SK-N-MC (cell line): ENCODE measurements around the gene BRPF3.

Experiments
- DNase-seq: peaks from one replicate; pipeline ENCODE4 v3.0.0-alpha.2; 2011; ENCODE audit warnings: low read depth, low spot score
- H3K27ac ChIP-seq: fragments of 200-600 bp; sonication (generic); 2 replicates; pipeline ENCODE4 v1.5.1; 2016; ENCODE audit warnings: mixed run types
- H3K36me3 ChIP-seq: fragments of 200-600 bp; sonication (generic); 2 replicates; pipeline ENCODE4 v1.6.1; 2017; ENCODE audit warnings: antibody characterized with exemption, low read length, mixed read lengths; ENCODE audit not compliant: insufficient read depth
- H3K4me3 ChIP-seq: fragments of 200-600 bp; sonication (generic); 2 replicates; pipeline ENCODE4 v1.5.1; 2016
- H3K9ac ChIP-seq: fragments of 200-600 bp; sonication (generic); 2 replicates; pipeline ENCODE4 v1.8.0; 2017; ENCODE audit warnings: mixed run types, mixed read lengths; ENCODE audit not compliant: insufficient read length
- H3K9me3 ChIP-seq: fragments of 200-600 bp; sonication (generic); 2 replicates; pipeline ENCODE4 v1.6.1; 2017; ENCODE audit warnings: low read depth, mild to moderate bottlenecking, antibody characterized with exemption, low read length, moderate library complexity, mixed read lengths
- EZH2 ChIP-seq: fragments of 200-600 bp; sonication (generic); IDR thresholded peaks from one replicate; pipeline ENCODE4 v1.6.1; 2017; ENCODE audit warnings: antibody characterized with exemption
- FOXP2 ChIP-seq: optimal IDR thresholded peaks from 2 replicates; pipeline ENCODE3; 2011; ENCODE audit warnings: mild to moderate bottlenecking, moderate library complexity; ENCODE audit not compliant: insufficient read depth; ENCODE audit errors: extremely low read length, control extremely low read depth
- POLR2AphosphoS5 ChIP-seq: IDR thresholded peaks from 2 replicates; pipeline ENCODE4 v1.6.1; 2012; ENCODE audit warnings: mild to moderate bottlenecking, low read depth, low read length, borderline replicate concordance

The BRPF3 gene

GRCh38 chr6:36245572-36246061 lies 49.1 kb downstream of the BRPF3 start:
- TF ChIP-seq FOXP2, result no peak
- TF ChIP-seq EZH2, result no peak
- TF ChIP-seq POLR2AphosphoS5, result no peak
- no peak for DNase-seq
- Histone ChIP-seq H3K27ac (no peak overlapping the region), H3K36me3 (no peaks in the 10 kb centered on the region), H3K9ac (no peak overlapping the region), H3K4me3 (no peak overlapping the region), H3K9me3 (no peaks in the 10 kb centered on the region)

GRCh38 chr6:36246506-36247268 lies 50.1 kb downstream of the BRPF3 start:
- no peak overlapping the region for H3K27ac ChIP-seq
- no peaks in the 10 kb centered on the region for H3K9me3 ChIP-seq
- no peaks in the 10 kb centered on the region for H3K36me3 ChIP-seq
- no peak for TF ChIP-seq FOXP2
- no peak for TF ChIP-seq POLR2AphosphoS5
- TF ChIP-seq EZH2, result no peak
- no peak for DNase-seq
- H3K9ac ChIP-seq, result no peak overlapping the region
- H3K4me3 ChIP-seq, result no peak overlapping the region

- no peaks in the 10 kb centered on the region for H3K9me3 ChIP-seq
- no peak overlapping the region for H3K27ac ChIP-seq
- H3K4me3 ChIP-seq, result no peak overlapping the region
- H3K9ac ChIP-seq, result no peak overlapping the region
- TF ChIP-seq FOXP2 (no peak), POLR2AphosphoS5 (no peak), EZH2 (no peak)
- no peak for DNase-seq
- no peaks in the 10 kb centered on the region for H3K36me3 ChIP-seq
These were observed 51.1 kb downstream of the BRPF3 start for GRCh38 chr6:36247693-36248092.

GRCh38 chr6:36248980-36249379 lies 52.4 kb downstream of the BRPF3 start:
- TF ChIP-seq EZH2 (no peak), POLR2AphosphoS5 (no peak)
- no peaks in the 10 kb centered on the region for H3K36me3 ChIP-seq

GRCh38 chr6:36249536-36249935 lies 53.0 kb downstream of the BRPF3 start:
- Histone ChIP-seq H3K4me3 (no peak overlapping the region), H3K9me3 (no peaks in the 10 kb centered on the region), H3K27ac (no peak overlapping the region), H3K36me3 (no peaks in the 10 kb centered on the region), H3K9ac (no peak overlapping the region)
- no peak for TF ChIP-seq EZH2
- no peak for TF ChIP-seq POLR2AphosphoS5
- no peak for TF ChIP-seq FOXP2
- no peak for DNase-seq

More at GRCh38 chr6:36248980-36249379, 52.4 kb downstream of the BRPF3 start:
- Histone ChIP-seq H3K9me3 (no peaks in the 10 kb centered on the region), H3K9ac (no peak overlapping the region), H3K4me3 (no peak overlapping the region), H3K27ac (no peak overlapping the region)
- no peak for DNase-seq

- H3K4me3 ChIP-seq, result no peak overlapping the region
- no peaks in the 10 kb centered on the region for H3K9me3 ChIP-seq
- no peak for DNase-seq
- no peak overlapping the region for H3K9ac ChIP-seq
- H3K36me3 ChIP-seq, result no peaks in the 10 kb centered on the region
- TF ChIP-seq EZH2, result no peak
- TF ChIP-seq POLR2AphosphoS5, result no peak
- TF ChIP-seq FOXP2, result no peak
- H3K27ac ChIP-seq, result no peak overlapping the region
These were observed 55.5 kb downstream of the BRPF3 start for GRCh38 chr6:36252005-36252404.

GRCh38 chr6:36263390-36264000 lies 67.0 kb downstream of the BRPF3 start:
- TF ChIP-seq FOXP2, result no peak
- no peak for TF ChIP-seq EZH2
- Histone ChIP-seq H3K36me3 (no peaks in the 10 kb centered on the region), H3K9ac (no peak overlapping the region), H3K4me3 (no peak overlapping the region), H3K9me3 (no peaks in the 10 kb centered on the region), H3K27ac (no peak overlapping the region)
- DNase-seq, result no peak

GRCh38 chr6:36265744-36266143 lies 69.2 kb downstream of the BRPF3 start:
- no peaks in the 10 kb centered on the region for H3K36me3 ChIP-seq
- no peak for DNase-seq
- H3K4me3 ChIP-seq, result no peak overlapping the region
- H3K9me3 ChIP-seq, result no peaks in the 10 kb centered on the region
- no peak overlapping the region for H3K27ac ChIP-seq
- TF ChIP-seq POLR2AphosphoS5 (no peak), FOXP2 (no peak)
- H3K9ac ChIP-seq, result no peak overlapping the region

- H3K9me3 ChIP-seq, result no peaks in the 10 kb centered on the region
- H3K27ac ChIP-seq, result no peak overlapping the region
- no peak for TF ChIP-seq FOXP2
- no peak for TF ChIP-seq EZH2
- no peak for TF ChIP-seq POLR2AphosphoS5
- no peak overlapping the region for H3K9ac ChIP-seq
- no peak for DNase-seq
- no peak overlapping the region for H3K4me3 ChIP-seq
- H3K36me3 ChIP-seq, result no peaks in the 10 kb centered on the region
These were observed 70.5 kb downstream of the BRPF3 start for GRCh38 chr6:36266913-36267644.
